GM12878 (cell line): ENCODE data around the gene ARAP1. TPM values are rescaled to one million over a fixed set of nuclear protein-coding genes. Genes with fewer than 3 reads are reported as not detected.

ENCODE experiments used
- ATAC-seq: fragments of 200-7000 bp; cut with Tn5 transposase; 3 replicates; pipeline ENCODE4 v1.9.1; 2020; ENCODE audit warnings: mild to moderate bottlenecking, moderate library complexity
- BruUV-seq: library from RNA; stranded (reverse); fragments of 400-500 nt; replicated peaks from 2 replicates; lab custom pipeline; 2021; lab: Mats Ljungman, UMichigan
- CTCF ChIA-PET: fragments of 300-600 bp; sonication (Branson Sonifier 250); formaldehyde crosslinking; extraction: SDS; loops from one replicate; lab custom pipeline; 2021; ENCODE audit warnings: inconsistent platforms; lab: Yijun Ruan, JAX
- POLR2A ChIA-PET: fragments of 350-600 bp; formaldehyde crosslinking; extraction: SDS; loops from one replicate; lab custom pipeline; 2021; ENCODE audit warnings: inconsistent platforms; lab: Charles Lee
- RAD21 ChIA-PET: fragments of 300-600 bp; sonication (Branson Sonifier 250); formaldehyde crosslinking; loops from one replicate; lab custom pipeline; 2023; ENCODE audit warnings: antibody characterized with exemption; ENCODE audit not compliant: unreplicated experiment; lab: Charles Lee
- SMC1A ChIA-PET: fragments of 300-600 bp; sonication (Branson Sonifier 250); formaldehyde crosslinking; loops from one replicate; lab custom pipeline; 2023; ENCODE audit not compliant: unreplicated experiment, uncharacterized antibody; lab: Charles Lee
- DNase-seq: peaks from one replicate; pipeline ENCODE4 v3.0.0-alpha.2; 2011; ENCODE audit warnings: low read depth, low spot score
- FAIRE-seq: peaks from 3 replicates; lab custom pipeline; 2011; peaks lifted over from hg19 to GRCh38; lab: Jason Lieb, UNC
- H2AFZ ChIP-seq: 2 replicates; pipeline ENCODE4 v1.6.0; 2011; ENCODE audit warnings: low read depth, low read length, control low read depth; ENCODE audit not compliant: control insufficient read depth
- H3K27ac ChIP-seq: 2 replicates; pipeline ENCODE4 v1.5.1; 2011; ENCODE audit warnings: control low read depth; ENCODE audit not compliant: control insufficient read depth, insufficient read depth
- H3K27me3 ChIP-seq, 2 experiments: replicated peaks in 1 of 2; 2 replicates each; pipeline versions ENCODE4 v1.6.0 to v1.6.1; 2011; ENCODE audit warnings: low read length in 1 of 2; ENCODE audit not compliant: control insufficient read depth in 2 of 2, insufficient read depth in 2 of 2
- H3K36me3 ChIP-seq, 2 experiments: 2 replicates each; pipeline ENCODE4 v1.5.1; 2011; ENCODE audit warnings: low read length in 1 of 2; ENCODE audit not compliant: control insufficient read depth in 2 of 2, insufficient read depth in 2 of 2
- H3K4me1 ChIP-seq: 2 replicates; pipeline ENCODE4 v1.6.1; 2011; ENCODE audit warnings: mild to moderate bottlenecking, low read length, moderate library complexity, mixed read lengths; ENCODE audit not compliant: control insufficient read depth, insufficient read depth
- H3K4me2 ChIP-seq: 2 replicates; pipeline ENCODE4 v1.6.0; 2011; ENCODE audit warnings: control low read depth; ENCODE audit not compliant: control insufficient read depth, insufficient read depth
- H3K4me3 ChIP-seq: fragments of 200-600 bp; sonication (generic); 2 replicates; pipeline ENCODE4 v1.5.1; 2016
- H3K79me2 ChIP-seq: 2 replicates; pipeline ENCODE4 v1.6.0; 2011; ENCODE audit warnings: low read length; ENCODE audit not compliant: control insufficient read depth, insufficient read depth
- H3K9ac ChIP-seq: 2 replicates; pipeline ENCODE4 v1.8.0; 2011; ENCODE audit warnings: low read length, control low read depth, mixed read lengths; ENCODE audit not compliant: control insufficient read depth, insufficient read depth
- H3K9me3 ChIP-seq: replicated peaks from 3 replicates; pipeline ENCODE4 v1.5.1; 2011; ENCODE audit warnings: mild to moderate bottlenecking, low read length; ENCODE audit not compliant: control insufficient read depth, insufficient read depth
- H4K20me1 ChIP-seq: 2 replicates; pipeline ENCODE4 v1.6.0; 2011; ENCODE audit not compliant: control insufficient read depth, insufficient read depth
- E2F8 ChIP-seq: fragments of 450-650 bp; IDR thresholded peaks from 2 replicates; pipeline ENCODE4 v1.6.1; 2018; ENCODE audit warnings: mild to moderate bottlenecking, low read depth, moderate library complexity; ENCODE audit not compliant: partially characterized antibody
- EP300 ChIP-seq, 2 experiments: fragments of 150-350 bp in 1 of 2; IDR thresholded peaks; 2 replicates each; pipeline ENCODE4 v1.6.1; 2011 to 2012; ENCODE audit warnings: low read depth in 2 of 2, low read length in 2 of 2, borderline replicate concordance in 1 of 2, improper control_type of control experiment in 1 of 2, inconsistent platforms in 1 of 2; ENCODE audit not compliant: control insufficient read depth in 1 of 2
- POU2F2 ChIP-seq: IDR thresholded peaks from 3 replicates; pipeline ENCODE4 v1.6.1; 2011; ENCODE audit warnings: low read depth, mild to moderate bottlenecking, low read length, borderline replicate concordance
- SMAD1 ChIP-seq: fragments of 450-650 bp; IDR thresholded peaks from 2 replicates; pipeline ENCODE4 v1.6.1; 2018; ENCODE audit warnings: mild to moderate bottlenecking, low read depth; ENCODE audit not compliant: partially characterized antibody
- SMC3 ChIP-seq: IDR thresholded peaks from 2 replicates; pipeline ENCODE4 v1.6.1; 2011; ENCODE audit warnings: low read length, improper control_type of control experiment, borderline replicate concordance
- WGBS: methylation state at CpG from one replicate; pipeline ENCODE4 v1.1.6; 2016; ENCODE audit warnings: low lambda C conversion rate; ENCODE audit not compliant: insufficient replicate concordance, insufficient coverage; ENCODE audit errors: missing lambda C conversion rate; 5-methylcytosine and 5-hydroxymethylcytosine counted together
- in situ Hi-C: fragments of 300-500 bp; cut with MboI; formaldehyde crosslinking; loops from 9 replicates; pipeline ENCODE4 v1.14.3; 2018; ENCODE audit warnings: mixed read lengths
- intact Hi-C: fragments of 100-400 bp; cut with micrococcal nuclease; formaldehyde crosslinking; loops from one replicate; pipeline ENCODE4 v1.14.2; 2022; ENCODE audit not compliant: unreplicated experiment
- polyA plus RNA-seq, 11 experiments: library from polyadenylated mRNA; depleted of rRNA in 4 of 11; unstranded in 6 of 11; stranded (reverse) in 5 of 11; fragments of >200 nt; fragmentation: Nextera tagmentation in 4 of 11; fragmentation: Illumina TruSeq in 1 of 11; extraction: Ambion mirVana in 4 of 11; extraction: Trizol in 1 of 11; gene quantifications; 1 replicate in 1 of 11; 2 replicates in 10 of 11; pipeline versions ENCODE4 v1.2.1 to v1.2.3, GENCODE V29; 2011 to 2016; ENCODE audit warnings: inconsistent platforms in 2 of 11, missing spikeins in 2 of 11, low read depth in 1 of 11
- total RNA-seq, 4 experiments: library from RNA; depleted of rRNA in 3 of 4; stranded (reverse); fragments of >200 nt in 3 of 4; fragmentation: Illumina TruSeq in 1 of 4; extraction: Trizol in 1 of 4; gene quantifications; 2 replicates each; pipeline versions ENCODE4 v1.2.1 to v1.2.3, GENCODE V29; 2013 to 2021
- TF ChIP-seq, protein P1 (sequence below): fragments of 450-650 bp; IDR thresholded peaks from 2 replicates; pipeline ENCODE4 v1.6.1; 2017; ENCODE audit warnings: borderline replicate concordance

Gene ARAP1
- total and polyA plus RNA-seq, 10 of the 15 experiments (the other 5 are each of a cell fraction or from before 2014, with no cell fraction given), result 0.55 to 102 (median 51.0) TPM

- TF ChIP-seq, protein P1, sequence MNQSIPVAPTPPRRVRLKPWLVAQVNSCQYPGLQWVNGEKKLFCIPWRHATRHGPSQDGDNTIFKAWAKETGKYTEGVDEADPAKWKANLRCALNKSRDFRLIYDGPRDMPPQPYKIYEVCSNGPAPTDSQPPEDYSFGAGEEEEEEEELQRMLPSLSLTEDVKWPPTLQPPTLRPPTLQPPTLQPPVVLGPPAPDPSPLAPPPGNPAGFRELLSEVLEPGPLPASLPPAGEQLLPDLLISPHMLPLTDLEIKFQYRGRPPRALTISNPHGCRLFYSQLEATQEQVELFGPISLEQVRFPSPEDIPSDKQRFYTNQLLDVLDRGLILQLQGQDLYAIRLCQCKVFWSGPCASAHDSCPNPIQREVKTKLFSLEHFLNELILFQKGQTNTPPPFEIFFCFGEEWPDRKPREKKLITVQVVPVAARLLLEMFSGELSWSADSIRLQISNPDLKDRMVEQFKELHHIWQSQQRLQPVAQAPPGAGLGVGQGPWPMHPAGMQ, result no peak
Observed at GRCh38 chr11:72786305-72787215, 34.4 kb upstream of the ARAP1 start (continued).

DNA sequence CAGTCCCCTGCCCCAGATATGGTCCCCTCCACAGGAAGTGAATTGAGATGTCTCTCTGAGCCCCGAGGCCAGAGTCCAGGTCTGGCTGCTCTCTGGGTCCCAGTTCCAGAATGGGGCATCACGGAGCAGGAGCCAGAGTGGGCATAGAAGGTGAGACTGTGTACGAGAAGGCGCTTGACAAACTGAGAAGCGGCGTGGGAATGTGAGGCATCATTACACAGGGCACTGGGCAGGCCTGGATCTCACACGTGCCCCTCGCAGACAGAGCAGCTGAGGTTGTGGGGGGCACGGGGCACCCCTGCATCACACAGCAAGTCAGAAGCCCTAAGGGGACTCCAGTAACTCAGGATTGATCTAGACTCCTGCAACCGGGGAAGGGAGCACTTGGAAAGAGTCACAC is 32.5 kb upstream of the ARAP1 start:
- in situ Hi-C loops, result no loop called here
- H3K36me3 ChIP-seq, result no peaks in the 10 kb centered on the region
- DNase-seq (no peak), ATAC-seq (no peak), FAIRE-seq (no peak)
- H3K4me1 ChIP-seq, result peaks cover 30% of the 10 kb centered on the region
- CTCF ChIA-PET, result interaction anchor here (0.7 to 15.0 kb wide), 3 partner anchors 9 to 62 kb away, joined by 3 to 469 read pairs (median 65); partner anchors contain the start of gene STARD10
- H3K79me2 ChIP-seq, result no peaks in the 10 kb centered on the region
- H3K4me2 ChIP-seq, result no peak overlapping the region
- H3K9ac ChIP-seq, result no peak overlapping the region
- H2AFZ ChIP-seq, result no peak overlapping the region
- POLR2A ChIA-PET, result no interaction called here
- H3K9me3 ChIP-seq, result no peaks in the 10 kb centered on the region
- TF ChIP-seq EP300 (IDR thresholded peaks at IDR 0.05; ENCODE audit: borderline replicate concordance in 1 of 2, control insufficient read depth in 1 of 2, low read depth in 2 of 2, low read length in 2 of 2), result no peak
- TF ChIP-seq SMC3, result no peak
- no peak for TF ChIP-seq E2F8
- TF ChIP-seq SMAD1, result no peak
- TF ChIP-seq POU2F2, result no peak
- no peak overlapping the region for H3K27ac ChIP-seq
- H3K27me3 ChIP-seq, result no peaks in the 10 kb centered on the region
- RAD21 ChIA-PET, result no interaction called here
- intact Hi-C loops, result no loop called here
- WGBS, result 72% methylated on average over 10 of the region's 10 CpGs
- SMC1A ChIA-PET, result no interaction called here
- no peaks in the 10 kb centered on the region for H4K20me1 ChIP-seq
- H3K4me3 ChIP-seq, result no peak overlapping the region
- BruUV-seq, result no TSS peak
